Activated CD8-positive, alpha-beta T cell treated with anti-CD3 and anti-CD28 coated beads for 36 hours (primary cell): ENCODE measurements around the gene SMARCB1. TPM values are rescaled to one million over a fixed set of nuclear protein-coding genes. Genes with fewer than 3 reads are reported as not detected.

Source experiments
- ATAC-seq: fragments of 200-7000 bp; cut with Tn5 transposase; one replicate; pipeline ENCODE4 v1.10.0; 2021; ENCODE audit warnings: mild to moderate bottlenecking, moderate library complexity
- CTCF ChIA-PET: fragments of 350-600 bp; sonication (Branson Sonifier 250); formaldehyde crosslinking; loops from one replicate; lab custom pipeline; 2021; ENCODE audit warnings: antibody characterized with exemption; lab: Charles Lee
- POLR2A ChIA-PET: fragments of 350-600 bp; sonication (Branson Sonifier 250); formaldehyde crosslinking; loops from one replicate; lab custom pipeline; 2021; ENCODE audit warnings: antibody characterized with exemption; lab: Charles Lee
- DNase-seq: peaks from one replicate; pipeline ENCODE4 v3.0.0-alpha.2; 2020
- H3K27ac Mint-ChIP-seq: one replicate; pipeline ENCODE4 v1.8.0; 2021; ENCODE audit warnings: mild to moderate bottlenecking, mixed read lengths
- H3K27me3 Mint-ChIP-seq: one replicate; pipeline ENCODE4 v1.8.0; 2021; ENCODE audit warnings: mixed read lengths
- H3K36me3 Mint-ChIP-seq: one replicate; pipeline ENCODE4 v1.8.0; 2021; ENCODE audit warnings: low read depth, mixed read lengths
- H3K4me1 Mint-ChIP-seq: one replicate; pipeline ENCODE4 v1.8.0; 2021; ENCODE audit warnings: low read depth, mixed read lengths
- H3K4me3 Mint-ChIP-seq: one replicate; pipeline ENCODE4 v1.8.0; 2021; ENCODE audit warnings: mild to moderate bottlenecking, moderate library complexity, mixed read lengths
- H3K9me3 Mint-ChIP-seq: one replicate; pipeline ENCODE4 v1.8.0; 2021; ENCODE audit warnings: mixed read lengths
- intact Hi-C: fragments of 100-400 bp; cut with micrococcal nuclease; formaldehyde crosslinking; loops from one replicate; pipeline ENCODE4 v1.10.0; 2022
- total RNA-seq, 2 experiments: library from RNA; stranded (reverse); gene quantifications; one replicate each; pipeline ENCODE4 v1.2.3, GENCODE V29; 2021
- TF ChIP-seq, protein P1 (sequence below): fragments of 200-600 bp; IDR thresholded peaks from one replicate; pipeline ENCODE4 v1.8.0; 2022; ENCODE audit warnings: antibody characterized with exemption, mild to moderate bottlenecking

The SMARCB1 gene
- total RNA-seq, 2 experiments from 2014 or later = 82.8 to 86.3 TPM

DNA sequence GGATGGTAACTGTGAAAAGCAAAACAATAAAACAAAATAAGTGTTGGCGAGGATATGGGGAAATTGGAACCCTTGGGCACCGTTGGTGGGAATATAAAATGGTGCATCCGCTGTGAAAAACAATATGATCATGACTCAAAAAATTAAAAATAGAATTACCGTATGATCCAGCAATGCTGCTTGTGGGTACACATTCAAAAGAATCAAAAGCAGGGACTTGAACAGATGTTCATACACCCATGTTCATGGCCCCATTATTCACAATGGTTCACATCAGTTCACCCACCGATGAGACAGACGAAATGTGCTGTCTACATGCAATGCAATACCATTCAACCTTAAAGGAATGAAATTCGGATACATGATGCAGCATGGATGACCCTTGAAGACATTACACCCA lies 53.3 kb downstream of the SMARCB1 start:
- Mint-ChIP-seq H3K27ac (no peak overlapping the region), H3K4me3 (no peak overlapping the region), H3K27me3 (peaks cover 2% of the 10 kb centered on the region), H3K9me3 (no peaks in the 10 kb centered on the region), H3K36me3 (peaks cover 2% of the 10 kb centered on the region), H3K4me1 (peaks cover 20% of the 10 kb centered on the region)
- POLR2A ChIA-PET = no interaction called here
- TF ChIP-seq, protein P1, sequence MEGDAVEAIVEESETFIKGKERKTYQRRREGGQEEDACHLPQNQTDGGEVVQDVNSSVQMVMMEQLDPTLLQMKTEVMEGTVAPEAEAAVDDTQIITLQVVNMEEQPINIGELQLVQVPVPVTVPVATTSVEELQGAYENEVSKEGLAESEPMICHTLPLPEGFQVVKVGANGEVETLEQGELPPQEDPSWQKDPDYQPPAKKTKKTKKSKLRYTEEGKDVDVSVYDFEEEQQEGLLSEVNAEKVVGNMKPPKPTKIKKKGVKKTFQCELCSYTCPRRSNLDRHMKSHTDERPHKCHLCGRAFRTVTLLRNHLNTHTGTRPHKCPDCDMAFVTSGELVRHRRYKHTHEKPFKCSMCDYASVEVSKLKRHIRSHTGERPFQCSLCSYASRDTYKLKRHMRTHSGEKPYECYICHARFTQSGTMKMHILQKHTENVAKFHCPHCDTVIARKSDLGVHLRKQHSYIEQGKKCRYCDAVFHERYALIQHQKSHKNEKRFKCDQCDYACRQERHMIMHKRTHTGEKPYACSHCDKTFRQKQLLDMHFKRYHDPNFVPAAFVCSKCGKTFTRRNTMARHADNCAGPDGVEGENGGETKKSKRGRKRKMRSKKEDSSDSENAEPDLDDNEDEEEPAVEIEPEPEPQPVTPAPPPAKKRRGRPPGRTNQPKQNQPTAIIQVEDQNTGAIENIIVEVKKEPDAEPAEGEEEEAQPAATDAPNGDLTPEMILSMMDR = no peak
- CTCF ChIA-PET = no interaction called here
- DNase-seq (no peak), ATAC-seq (no peak)
- intact Hi-C loops = no loop called here

DNA sequence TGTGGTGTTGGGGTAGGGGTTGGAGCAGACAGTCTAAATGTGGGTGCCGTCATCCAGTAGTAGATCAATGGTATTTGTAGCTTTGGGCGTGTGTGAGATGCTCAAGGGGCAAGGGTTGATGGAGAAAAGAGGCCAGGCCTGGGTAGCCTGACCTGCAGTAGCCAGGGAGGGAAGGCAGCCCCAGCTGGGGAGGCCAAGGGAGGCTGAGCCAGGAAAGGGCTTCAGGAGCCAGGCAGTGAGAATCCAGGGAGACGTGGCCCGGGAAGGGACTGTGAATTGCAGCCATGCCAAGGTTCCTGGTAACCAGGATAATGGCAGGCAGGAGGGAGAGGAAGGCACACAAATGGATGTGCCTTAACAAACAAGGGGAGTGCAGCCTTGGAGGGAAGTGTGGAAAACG lies 54.5 kb downstream of the SMARCB1 start:
- peaks cover 2% of the 10 kb centered on the region for H3K27me3 Mint-ChIP-seq
- intact Hi-C loops = no loop called here

DNA sequence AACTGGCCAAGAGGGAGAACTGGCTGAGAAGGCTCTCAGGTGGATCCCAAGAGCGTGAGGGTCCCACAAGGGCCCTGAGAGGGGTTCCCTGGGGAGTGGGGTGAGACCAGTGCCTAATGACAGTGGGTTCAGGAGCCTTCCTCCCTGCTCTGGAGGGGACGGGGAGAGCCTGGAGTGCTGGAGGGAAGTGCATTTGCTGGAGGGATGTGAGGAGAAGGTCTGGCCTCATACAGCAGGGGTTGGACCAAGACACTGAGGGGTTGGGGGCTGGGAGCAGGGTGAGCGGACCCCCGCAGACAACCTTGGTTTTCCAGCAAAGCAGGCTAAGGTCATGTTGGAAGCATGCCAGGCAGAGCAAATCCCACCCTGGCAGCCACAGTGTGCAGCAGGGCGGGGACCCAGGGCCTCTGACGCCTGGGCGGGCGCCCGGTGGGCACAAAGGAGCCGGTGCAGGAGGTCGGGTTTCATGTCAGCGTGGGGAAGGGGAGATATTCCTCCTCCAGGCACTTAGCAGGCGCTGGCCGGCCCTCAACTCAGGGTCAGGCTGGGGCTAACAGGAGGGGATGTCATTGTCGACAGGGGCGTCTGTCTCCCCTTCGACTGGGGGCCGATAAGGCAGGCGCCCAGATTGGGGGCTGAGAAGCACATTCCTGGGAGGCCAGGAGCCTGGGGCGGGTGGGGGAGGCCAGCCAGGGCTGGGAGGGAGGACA lies 55.1 kb downstream of the SMARCB1 start:
- no peak overlapping the region for H3K27ac Mint-ChIP-seq
- no peak for ATAC-seq
- peaks cover 2% of the 10 kb centered on the region for H3K27me3 Mint-ChIP-seq
- TF ChIP-seq, protein P1 = no peak
- intact Hi-C loops = no loop called here
- ChIA-PET POLR2A (no interaction called here), CTCF (no interaction called here)
- no peaks in the 10 kb centered on the region for H3K9me3 Mint-ChIP-seq
- H3K36me3 Mint-ChIP-seq = peaks cover 2% of the 10 kb centered on the region
- DNase-seq = no peak
- peaks cover 26% of the 10 kb centered on the region for H3K4me1 Mint-ChIP-seq
- no peak overlapping the region for H3K4me3 Mint-ChIP-seq

More for the DNA sequence above, 54.5 kb downstream of the SMARCB1 start:
- no peak overlapping the region for H3K4me3 Mint-ChIP-seq
- H3K4me1 Mint-ChIP-seq = peaks cover 20% of the 10 kb centered on the region
- ATAC-seq (no peak), DNase-seq (no peak)
- H3K27ac Mint-ChIP-seq = no peak overlapping the region
- POLR2A ChIA-PET = no interaction called here
- peaks cover 2% of the 10 kb centered on the region for H3K36me3 Mint-ChIP-seq
- CTCF ChIA-PET = no interaction called here
- TF ChIP-seq, protein P1 = no peak
- no peaks in the 10 kb centered on the region for H3K9me3 Mint-ChIP-seq

DNA sequence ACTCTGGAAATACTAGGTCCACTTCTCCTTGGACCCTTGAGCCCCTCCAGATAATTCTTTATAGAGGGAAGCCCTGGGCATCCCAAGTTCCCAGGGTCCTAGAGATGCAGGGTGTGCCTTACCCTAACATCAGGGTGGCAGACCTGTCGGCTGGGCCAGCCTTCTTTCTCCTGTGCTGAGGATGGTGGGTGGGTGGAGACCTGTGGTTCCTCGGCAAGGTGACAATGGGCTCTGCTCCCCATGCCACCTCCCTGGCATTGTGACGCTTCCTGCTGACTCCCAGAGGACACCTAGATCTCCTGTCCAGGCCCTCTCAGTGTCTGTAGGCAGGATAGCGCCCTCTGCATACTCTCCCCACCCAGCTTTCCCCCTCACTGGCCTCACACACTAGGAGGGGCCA lies 55.8 kb downstream of the SMARCB1 start:
- H3K36me3 Mint-ChIP-seq = peaks cover 2% of the 10 kb centered on the region
- H3K4me3 Mint-ChIP-seq = no peak overlapping the region
- H3K4me1 Mint-ChIP-seq = peaks cover 24% of the 10 kb centered on the region
- ChIA-PET POLR2A (no interaction called here), CTCF (no interaction called here)
- no peak for DNase-seq
- ATAC-seq = no peak
- no peak overlapping the region for H3K27ac Mint-ChIP-seq
- peaks cover 2% of the 10 kb centered on the region for H3K27me3 Mint-ChIP-seq
- TF ChIP-seq, protein P1 = no peak
- no peaks in the 10 kb centered on the region for H3K9me3 Mint-ChIP-seq
- intact Hi-C loops = no loop called here

DNA sequence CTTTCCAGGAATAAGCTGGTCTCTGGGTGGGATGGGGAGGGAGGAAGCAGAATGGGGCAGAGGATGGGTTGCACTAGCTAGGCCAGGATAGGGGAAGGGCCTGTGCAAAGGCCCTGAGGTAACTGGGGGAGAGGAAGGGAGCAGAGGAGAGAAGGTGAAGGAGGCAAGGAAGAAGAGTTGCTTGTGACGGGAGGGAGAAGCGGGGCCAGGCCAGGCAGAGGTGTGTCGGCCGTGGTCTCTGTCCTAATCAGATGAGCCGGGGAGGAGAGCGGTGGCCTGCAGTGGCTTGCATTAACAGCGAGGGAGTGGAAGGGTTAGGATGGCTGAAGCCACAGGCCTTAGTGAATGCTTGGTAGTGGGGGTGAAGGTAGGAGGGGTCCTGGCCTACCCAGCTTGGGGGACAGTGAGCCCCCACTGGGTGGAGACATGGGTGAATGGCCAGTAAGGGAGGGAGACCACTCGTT lies 58.0 kb downstream of the SMARCB1 start:
- no peak overlapping the region for H3K27ac Mint-ChIP-seq
- DNase-seq (no peak), ATAC-seq (no peak)
- TF ChIP-seq, protein P1 = no peak
- no peaks in the 10 kb centered on the region for H3K36me3 Mint-ChIP-seq
- POLR2A ChIA-PET = interaction anchor here (1.3 kb wide), 1 partner anchor 46 kb away, joined by 4 read pairs; no protein-coding TSS in a partner anchor
- no peaks in the 10 kb centered on the region for H3K9me3 Mint-ChIP-seq
- CTCF ChIA-PET = interaction anchor here (1.0 to 1.5 kb wide), 5 partner anchors 13 to 253 kb away, joined by 3 to 4 read pairs (median 3); partner anchors contain the start of genes MIF and SLC2A11
- no peak overlapping the region for H3K4me3 Mint-ChIP-seq
- intact Hi-C loops = loop anchor here (5.0 kb wide), 1 partner anchor 77 kb away; the partner anchor contains the start of gene CHCHD10
- H3K27me3 Mint-ChIP-seq = no peaks in the 10 kb centered on the region
- H3K4me1 Mint-ChIP-seq = peaks cover 9% of the 10 kb centered on the region
